Measurements from ENCODE around the gene AMIGO3. TPM values are rescaled to one million over a fixed set of nuclear protein-coding genes. Genes with fewer than 3 reads are reported as not detected.
A peak's percentile ranks its signal among the peaks of the same experiment; 100 is the strongest.
"Not testable (repeated sequence)": the region's sequence is repeated elsewhere in the genome, so short reads cannot be mapped to it uniquely, and the experiment has no call there.

The AMIGO3 gene
- 1 to 10 TPM in 3 of 4 donors, under 1 TPM in 1; 0.83 to 1.7 (median 1.3) TPM for polyA plus RNA-seq (ENCODE audit: insufficient read length in 4 of 4)

GRCh38 chr3:49719214-49719884 lies at the start of gene AMIGO3:
TSS of gene AMIGO3 (minus strand) at chr3:49719684. CDS start at chr3:49719465, 219 bp downstream.
- peak; percentile 69 to 80 (median 78) for DNase-seq (ENCODE audit: low read depth in 4 of 4, low spot score in 3 of 4)

- no peak for DNase-seq (ENCODE audit: low read depth in 4 of 4, low spot score in 3 of 4)
These were observed 44.5 kb upstream of the AMIGO3 start for GRCh38 chr3:49763981-49764380.

GRCh38 chr3:49761661-49762060 lies 42.2 kb upstream of the AMIGO3 start:
- no peak for DNase-seq (ENCODE audit: low read depth in 4 of 4, low spot score in 3 of 4)

- DNase-seq (ENCODE audit: low read depth in 4 of 4, low spot score in 3 of 4): no peak
These were observed 39.7 kb upstream of the AMIGO3 start for GRCh38 chr3:49759226-49759625.

GRCh38 chr3:49757197-49757596 lies 37.7 kb upstream of the AMIGO3 start:
- DNase-seq (ENCODE audit: low read depth in 4 of 4, low spot score in 3 of 4): no peak

GRCh38 chr3:49756036-49756435 lies 36.6 kb upstream of the AMIGO3 start:
- DNase-seq (ENCODE audit: low read depth in 4 of 4, low spot score in 3 of 4): no peak

- no peak for DNase-seq (ENCODE audit: low read depth in 4 of 4, low spot score in 3 of 4)
These were observed 35.1 kb upstream of the AMIGO3 start for GRCh38 chr3:49754536-49754935.

GRCh38 chr3:49751501-49751900 lies 32.0 kb upstream of the AMIGO3 start:
- DNase-seq (ENCODE audit: low read depth in 4 of 4, low spot score in 3 of 4): no peak

GRCh38 chr3:49750056-49750455 lies 30.6 kb upstream of the AMIGO3 start:
- no peak for DNase-seq (ENCODE audit: low read depth in 4 of 4, low spot score in 3 of 4)

GRCh38 chr3:49748874-49749273 lies 29.4 kb upstream of the AMIGO3 start:
- not testable (repeated sequence) for DNase-seq (ENCODE audit: low read depth in 4 of 4, low spot score in 3 of 4)

GRCh38 chr3:49747792-49748480 lies 28.5 kb upstream of the AMIGO3 start:
- DNase-seq (ENCODE audit: low read depth in 4 of 4, low spot score in 3 of 4): no peak

GRCh38 chr3:49745986-49746385 lies 26.5 kb upstream of the AMIGO3 start:
- no peak for DNase-seq (ENCODE audit: low read depth in 4 of 4, low spot score in 3 of 4)

- no peak for DNase-seq (ENCODE audit: low read depth in 4 of 4, low spot score in 3 of 4)
These were observed 20.9 kb upstream of the AMIGO3 start for GRCh38 chr3:49740427-49740826.

GRCh38 chr3:49738067-49738713 lies 18.7 kb upstream of the AMIGO3 start:
- no peak for DNase-seq (ENCODE audit: low read depth in 4 of 4, low spot score in 3 of 4)

- no peak for DNase-seq (ENCODE audit: low read depth in 4 of 4, low spot score in 3 of 4)
These were observed 15.3 kb upstream of the AMIGO3 start for GRCh38 chr3:49734752-49735151.

GRCh38 chr3:49733551-49733950 lies 14.1 kb upstream of the AMIGO3 start:
- no peak for DNase-seq (ENCODE audit: low read depth in 4 of 4, low spot score in 3 of 4)

- DNase-seq (ENCODE audit: low read depth in 4 of 4, low spot score in 3 of 4): no peak
These were observed 13.1 kb upstream of the AMIGO3 start for GRCh38 chr3:49732597-49732996.

- DNase-seq (ENCODE audit: low read depth in 4 of 4, low spot score in 3 of 4): no peak
These were observed 10.6 kb upstream of the AMIGO3 start for GRCh38 chr3:49729966-49730609.

- DNase-seq (ENCODE audit: low read depth in 4 of 4, low spot score in 3 of 4): no peak
These were observed 8.5 kb upstream of the AMIGO3 start for GRCh38 chr3:49727924-49728361.

- no peak for DNase-seq (ENCODE audit: low read depth in 4 of 4, low spot score in 3 of 4)
These were observed 7.9 kb upstream of the AMIGO3 start for GRCh38 chr3:49727154-49727923.
